ENCODE results near the gene UMODL1.

The UMODL1 gene

GRCh38 chr21:42071146-42071737 lies at the start of gene UMODL1:
TSS of gene UMODL1 (plus strand) at chr21:42071317. CDS start at chr21:42071317, 0 bp downstream.
- no peak for DNase-seq

GRCh38 chr21:42021371-42022090 lies 49.6 kb upstream of the UMODL1 start:
- DNase-seq, result no peak

GRCh38 chr21:42022091-42022430 lies 49.1 kb upstream of the UMODL1 start:
- DNase-seq, result no peak

- no peak for DNase-seq
Observed at GRCh38 chr21:42022906-42023305, 48.2 kb upstream of the UMODL1 start.

- DNase-seq, result no peak
Observed at GRCh38 chr21:42025376-42026081, 45.6 kb upstream of the UMODL1 start.

GRCh38 chr21:42026082-42026435 lies 45.1 kb upstream of the UMODL1 start:
- DNase-seq, result no peak

- no peak for DNase-seq
Observed at GRCh38 chr21:42027085-42027821, 43.9 kb upstream of the UMODL1 start.

GRCh38 chr21:42027822-42028765 lies 43.0 kb upstream of the UMODL1 start:
- DNase-seq, result no peak

- DNase-seq, result no peak
Observed at GRCh38 chr21:42028766-42029425, 42.2 kb upstream of the UMODL1 start.

- DNase-seq, result no peak
Observed at GRCh38 chr21:42030311-42030710, 40.8 kb upstream of the UMODL1 start.

GRCh38 chr21:42031241-42031640 lies 39.9 kb upstream of the UMODL1 start:
- DNase-seq, result no peak

- no peak for DNase-seq
Observed at GRCh38 chr21:42031816-42032215, 39.3 kb upstream of the UMODL1 start.

- DNase-seq, result no peak
Observed at GRCh38 chr21:42032266-42032665, 38.9 kb upstream of the UMODL1 start.

GRCh38 chr21:42032968-42033367 lies 38.1 kb upstream of the UMODL1 start:
- DNase-seq, result no peak

- no peak for DNase-seq
Observed at GRCh38 chr21:42036313-42036712, 34.8 kb upstream of the UMODL1 start.

GRCh38 chr21:42037516-42037915 lies 33.6 kb upstream of the UMODL1 start:
- no peak for DNase-seq

GRCh38 chr21:42037943-42038342 lies 33.2 kb upstream of the UMODL1 start:
- no peak for DNase-seq

- no peak for DNase-seq
Observed at GRCh38 chr21:42038393-42038792, 32.7 kb upstream of the UMODL1 start.

- DNase-seq, result no peak
Observed at GRCh38 chr21:42038826-42039425, 32.2 kb upstream of the UMODL1 start.

GRCh38 chr21:42039470-42039901 lies 31.6 kb upstream of the UMODL1 start:
- DNase-seq, result no peak

- DNase-seq, result no peak
Observed at GRCh38 chr21:42039911-42040351, 31.2 kb upstream of the UMODL1 start.
